NCI-H128 (cell line): ENCODE results near the gene PPP1CB.
"Not testable (repeated sequence)": the region's sequence is repeated elsewhere in the genome, so short reads cannot be mapped to it uniquely, and the experiment has no call there.

Source experiments
- DNase-seq: peaks from one replicate; lab custom pipeline; 2025; ENCODE audit not compliant: unreplicated experiment; lab: John Stamatoyannopoulos, UW

The PPP1CB gene

DNA sequence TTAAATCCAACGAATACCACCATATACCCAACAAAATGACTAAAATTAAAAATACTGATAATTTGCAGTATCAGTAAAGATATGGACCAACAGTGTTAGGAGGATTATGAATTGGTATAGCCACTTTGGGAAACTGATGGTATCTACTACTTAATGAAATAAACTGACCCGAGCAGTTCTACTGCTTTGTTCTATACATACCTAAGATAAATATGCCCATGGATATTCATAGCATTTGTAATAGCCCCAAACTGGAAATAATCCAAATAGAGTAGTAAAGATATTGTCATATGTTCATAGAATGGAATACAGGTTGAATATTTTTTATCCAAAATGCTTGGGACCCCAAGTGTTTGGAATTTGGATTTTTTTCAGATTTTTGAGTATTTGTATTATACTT is 20.7 kb downstream of the PPP1CB start:
- no peak for DNase-seq

DNA sequence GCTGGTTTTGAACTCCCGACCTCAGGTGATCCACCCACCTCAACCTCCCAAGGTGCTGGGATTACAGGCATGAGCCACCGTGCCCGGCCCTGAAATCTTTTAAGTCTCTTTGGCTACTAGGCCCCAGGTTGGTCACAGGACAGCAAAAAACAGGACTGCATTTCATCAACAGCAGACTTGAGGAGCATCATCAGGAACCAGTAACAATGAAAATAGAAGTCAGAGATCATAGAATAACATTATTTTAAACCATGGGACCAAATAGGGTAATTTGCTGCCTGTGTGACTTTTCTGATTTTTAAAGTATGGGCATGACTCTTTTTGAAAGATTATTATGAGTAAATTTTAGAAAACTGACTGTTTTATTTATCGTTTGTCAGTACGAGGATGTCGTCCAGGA is 24.8 kb downstream of the PPP1CB start:
- no peak for DNase-seq

DNA sequence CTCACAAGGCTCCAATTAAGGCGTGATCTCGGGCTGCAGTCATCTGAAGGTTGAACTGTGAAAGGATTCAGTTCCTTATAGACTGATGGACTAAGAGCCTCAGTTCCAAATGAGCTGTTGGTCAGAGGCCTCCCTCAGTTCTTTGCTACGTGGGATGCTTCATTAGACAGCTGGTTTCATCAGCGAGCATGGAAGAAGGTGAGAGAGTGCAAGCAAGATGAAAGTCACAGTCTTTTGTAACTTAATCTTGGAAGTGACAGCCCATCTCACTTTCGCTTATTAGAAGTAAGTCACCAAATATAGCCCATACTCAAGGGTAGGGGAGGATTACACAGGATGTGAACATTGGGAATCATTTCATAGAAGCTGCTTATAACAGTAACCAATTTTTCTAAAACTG is 26.8 kb downstream of the PPP1CB start:
- DNase-seq: no peak

DNA sequence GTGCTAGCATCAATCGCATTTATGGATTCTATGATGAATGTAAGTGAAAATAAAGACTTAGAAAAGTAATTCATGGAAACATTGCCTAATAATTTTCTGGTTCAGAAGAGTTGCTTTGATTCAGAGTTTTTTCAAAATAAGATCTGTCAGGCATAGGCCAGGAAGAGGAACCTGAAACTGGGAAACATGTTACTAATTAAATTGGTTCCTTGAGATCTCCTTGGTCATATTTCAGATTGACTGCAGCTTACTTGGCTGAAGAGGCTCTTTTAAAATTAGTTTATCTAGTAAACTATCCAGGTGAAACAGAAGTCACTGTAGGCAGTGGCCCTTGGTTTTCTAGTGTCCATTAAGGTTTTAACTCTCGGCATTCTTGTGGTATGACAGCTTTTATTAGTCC is 27.4 kb downstream of the PPP1CB start:
- no peak for DNase-seq

DNA sequence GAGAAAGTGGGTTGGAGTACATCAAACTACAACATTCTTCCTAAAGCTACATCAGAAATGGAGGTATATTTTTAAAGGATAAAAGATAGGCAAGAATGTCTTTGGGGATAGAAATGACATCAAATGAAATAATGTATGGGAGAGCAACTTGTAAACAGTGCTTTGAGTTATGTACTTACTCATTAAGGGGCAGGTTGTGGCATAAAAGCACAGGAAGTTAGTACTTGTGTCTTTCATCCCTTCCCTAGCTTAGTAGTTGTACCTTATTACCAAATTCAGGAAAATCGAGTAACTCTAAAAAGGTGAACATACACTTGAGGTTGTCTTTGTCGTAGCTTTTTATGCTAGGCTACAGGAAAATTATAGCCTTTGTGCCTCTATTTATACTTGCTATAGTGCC is 28.9 kb downstream of the PPP1CB start:
- DNase-seq: no peak

DNA sequence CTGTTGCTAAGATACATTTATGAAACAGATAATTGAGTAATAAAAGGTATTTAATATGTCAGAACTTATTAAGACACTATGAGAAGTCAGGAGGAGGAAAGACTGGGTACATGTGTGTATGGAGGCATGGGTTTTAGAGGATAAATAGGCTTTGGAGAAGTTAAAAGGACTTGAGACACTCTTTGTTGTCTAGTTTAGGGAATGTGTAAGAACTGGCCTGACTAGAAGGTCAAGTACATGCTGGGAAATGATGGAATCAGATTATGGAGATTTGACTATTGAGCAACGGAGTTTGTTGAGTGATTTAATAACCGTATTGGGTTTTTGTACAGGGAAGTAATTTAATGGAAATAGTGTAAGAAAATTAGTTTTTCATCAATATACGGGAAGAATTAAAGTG is 30.8 kb downstream of the PPP1CB start:
- no peak for DNase-seq

DNA sequence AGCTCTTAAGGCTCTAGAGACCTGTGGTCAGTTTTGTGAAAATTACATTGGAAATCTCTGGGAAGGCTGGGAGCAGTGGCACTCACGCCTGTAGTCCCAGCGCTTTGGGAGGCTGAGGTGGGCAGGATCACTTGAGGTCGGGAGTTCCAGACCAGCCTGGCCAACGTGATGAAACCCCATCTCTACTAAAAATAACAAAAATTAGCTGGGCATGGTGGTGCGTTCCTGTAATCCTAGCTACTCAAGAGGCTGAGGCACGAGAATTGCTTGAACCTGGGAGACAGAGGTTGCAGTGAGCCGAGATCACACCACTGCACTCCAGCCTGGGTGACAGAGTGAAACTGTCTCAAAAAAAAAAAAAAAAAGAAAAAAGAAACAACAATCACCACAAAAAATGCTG is 32.9 kb downstream of the PPP1CB start:
- DNase-seq: not testable (repeated sequence)

DNA sequence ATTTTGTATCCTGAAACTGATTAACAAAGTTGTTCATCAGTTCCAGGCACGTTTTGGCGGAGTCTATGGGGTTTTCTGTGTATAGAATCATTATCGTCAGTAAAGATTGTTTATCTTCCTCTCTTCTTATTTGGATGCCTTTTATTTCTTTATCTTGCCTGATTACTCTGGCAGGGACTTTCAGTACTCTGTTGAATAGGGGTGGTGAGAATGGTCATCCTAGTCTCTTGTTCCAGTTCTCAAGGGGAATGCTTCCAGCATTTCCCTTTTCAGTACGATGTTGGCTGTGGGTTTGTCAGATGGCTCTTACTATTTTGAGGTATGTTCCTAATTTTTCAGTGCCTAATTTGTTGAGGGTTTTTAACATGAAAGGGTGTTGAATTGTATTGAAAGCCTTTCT is 45.0 kb downstream of the PPP1CB start:
- DNase-seq: no peak

DNA sequence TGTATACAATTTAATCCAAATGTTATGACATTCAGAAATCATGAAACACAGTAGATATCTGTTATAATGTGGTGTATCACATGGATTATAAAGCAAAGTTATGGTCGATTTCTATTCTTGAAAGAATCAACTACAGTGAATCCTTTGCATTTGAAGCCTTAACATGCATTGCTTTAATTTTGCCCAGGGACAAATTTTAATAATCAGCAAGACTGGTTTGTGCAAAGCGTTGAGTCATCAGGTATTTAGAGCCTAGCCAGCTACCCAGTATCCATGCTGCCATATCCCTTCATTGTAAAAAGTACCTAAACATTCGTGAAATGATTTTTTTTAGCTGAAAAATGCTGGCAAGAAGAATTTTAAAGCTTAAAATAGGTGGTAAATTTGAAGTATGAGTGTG is 50.1 kb downstream of the PPP1CB start:
- no peak for DNase-seq

DNA sequence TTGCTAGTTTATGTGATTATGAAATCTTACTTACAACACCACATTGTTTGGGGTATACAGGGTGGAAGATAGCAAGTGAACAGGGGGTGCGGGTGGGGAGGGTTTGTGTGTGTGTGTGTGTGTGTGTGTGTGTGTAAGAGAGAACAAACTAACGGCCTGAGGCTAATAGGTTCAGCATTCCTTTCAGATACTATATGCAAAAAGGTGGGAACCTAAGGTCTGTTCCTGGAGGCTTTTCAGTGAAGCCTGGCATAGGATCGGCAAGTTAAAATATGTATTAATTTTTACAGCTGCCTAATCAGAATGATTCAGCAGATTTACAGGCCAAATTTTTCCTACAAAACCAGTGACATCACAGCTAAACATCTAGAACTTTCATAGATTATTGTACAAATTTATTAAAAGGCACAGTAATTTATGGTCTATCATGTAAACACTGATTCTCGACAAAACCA is 51.4 kb downstream of the PPP1CB start:
- DNase-seq: no peak

DNA sequence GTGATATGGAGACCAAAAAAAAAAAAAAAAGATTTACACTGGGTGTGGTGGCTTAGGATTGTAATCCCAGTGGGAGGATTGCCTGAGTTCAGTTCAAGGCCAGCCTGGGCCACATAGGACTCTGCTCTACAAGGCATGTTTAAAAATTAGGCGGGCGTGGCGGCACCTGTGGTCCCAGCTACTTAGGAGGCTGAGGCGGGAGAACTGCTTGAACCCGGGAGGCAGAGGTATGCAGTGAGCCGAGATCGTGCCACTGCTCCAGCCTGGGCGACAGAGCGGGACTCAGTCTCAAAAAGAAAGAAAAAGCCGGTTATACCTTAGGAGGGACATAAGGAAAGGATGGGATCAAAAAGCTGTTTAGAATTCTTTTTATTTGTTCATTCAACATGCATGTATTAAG is 58.3 kb downstream of the PPP1CB start:
- DNase-seq: no peak

DNA sequence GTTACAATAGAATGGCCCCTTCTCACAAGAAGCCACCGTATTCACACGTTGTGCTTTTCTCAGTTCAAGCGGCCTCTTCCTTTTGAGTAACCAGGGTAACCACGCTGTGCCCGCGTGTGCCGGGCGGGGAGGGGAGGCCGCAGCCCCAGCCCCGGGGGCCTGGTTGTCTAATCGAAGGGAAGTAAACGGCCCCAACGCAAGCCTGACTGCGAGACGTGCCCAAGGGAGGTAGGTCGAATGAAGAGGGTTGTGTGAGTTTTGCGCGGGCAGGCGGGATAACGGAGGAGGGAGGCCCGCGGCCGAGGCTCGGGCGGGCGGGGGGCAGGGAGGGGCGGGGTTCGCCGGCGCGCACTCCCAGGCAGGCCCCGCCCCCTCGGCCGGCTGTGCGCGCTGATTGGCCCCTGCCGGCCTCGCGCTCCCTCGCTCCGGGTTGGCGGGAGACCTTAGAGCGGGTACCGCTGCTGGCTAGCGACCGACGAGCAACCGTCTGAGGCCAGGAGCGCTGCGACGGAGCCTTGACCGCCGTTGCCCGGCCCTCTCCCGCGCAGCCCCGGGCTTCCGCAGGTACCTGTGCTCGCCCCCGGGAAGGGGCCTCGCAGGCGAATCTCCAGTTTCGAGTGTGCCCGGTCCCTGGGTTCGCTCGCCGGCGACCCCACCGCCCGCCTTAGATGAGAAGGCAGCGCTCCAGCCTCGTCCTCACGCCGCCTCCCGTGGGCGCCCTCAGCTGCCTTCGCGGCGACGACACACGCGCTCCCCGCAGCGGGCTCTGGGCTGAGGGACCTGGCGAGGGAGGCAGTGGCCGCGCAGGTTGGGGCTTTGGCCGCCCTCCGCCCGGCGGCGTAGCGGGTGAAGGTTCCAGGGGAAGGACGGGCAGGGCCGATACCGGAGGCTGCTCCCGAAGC is 59.0 kb downstream of the PPP1CB start, which contains the start of gene SPDYA:
Gene SPDYA (plus strand): TSS at position 451 of the 902 bp plus-strand sequence. CDS start 5,181 bp downstream, outside the sequence.
- DNase-seq: no peak

DNA sequence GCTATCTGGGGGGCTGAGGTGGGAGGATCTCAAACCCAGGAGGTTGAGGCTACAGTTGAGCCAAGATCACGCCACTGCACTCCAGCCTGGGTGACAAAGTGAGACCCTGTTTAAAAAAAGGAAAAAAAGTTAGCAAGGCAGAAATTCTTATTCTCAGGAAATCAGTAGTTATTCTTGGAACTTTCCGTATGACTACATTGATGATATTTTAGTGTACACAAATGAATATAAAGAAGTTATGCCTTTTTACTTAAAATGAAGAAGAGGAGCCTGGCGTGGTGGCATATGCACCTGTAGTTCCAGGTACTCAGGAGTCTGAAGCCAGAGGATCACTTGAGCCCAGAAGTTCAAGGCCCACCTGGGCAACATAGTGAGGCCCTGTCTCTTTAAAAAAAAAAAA is 66.4 kb downstream of the PPP1CB start:
- no peak for DNase-seq

DNA sequence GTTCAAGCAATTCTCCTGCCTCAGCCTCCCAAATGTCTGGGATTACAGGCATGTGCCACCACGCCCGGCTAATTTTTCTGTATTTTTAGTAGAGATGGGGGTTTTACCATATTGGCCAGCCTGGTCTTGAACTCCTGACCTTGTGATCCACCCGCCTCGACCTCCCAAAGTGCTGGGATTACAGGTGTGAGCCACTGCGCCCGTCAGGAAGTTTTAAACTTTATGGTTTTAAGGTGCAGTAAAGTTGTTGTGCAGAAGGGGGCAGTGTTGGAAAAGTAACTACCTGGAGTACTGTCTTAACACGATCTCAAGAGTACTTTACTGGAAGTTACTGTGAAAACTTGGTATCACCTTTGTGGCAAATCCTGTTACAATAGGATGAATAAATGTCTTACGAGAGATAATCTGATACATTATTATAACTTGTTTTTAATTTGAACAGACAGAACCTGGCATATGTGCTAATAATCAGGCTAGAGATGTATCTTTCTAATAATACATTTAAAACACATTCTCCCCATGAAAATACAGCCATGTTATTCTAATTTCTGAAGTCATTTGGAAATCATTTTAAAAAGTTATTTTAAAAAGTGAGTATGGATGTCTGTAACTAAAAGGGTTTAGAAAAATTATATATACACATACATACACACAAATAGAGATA is 69.8 kb downstream of the PPP1CB start:
- no peak for DNase-seq

DNA sequence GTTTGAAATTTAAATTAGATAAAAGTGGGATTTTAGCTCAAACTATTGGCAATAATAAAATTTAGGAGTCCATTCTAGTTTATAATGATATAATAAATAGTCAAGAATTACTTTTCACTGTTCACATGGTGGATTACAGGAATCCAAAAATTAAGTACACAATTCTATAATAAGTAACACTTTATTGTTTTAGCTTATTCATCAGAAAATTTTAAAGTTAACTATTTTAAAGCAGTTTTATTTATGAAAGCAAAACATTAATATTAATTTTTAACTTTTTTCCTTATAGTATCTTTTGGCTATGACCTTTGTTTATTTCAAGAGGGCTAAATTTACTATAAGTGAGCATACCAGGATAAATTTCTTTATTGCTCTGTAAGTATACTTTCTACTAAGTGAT is 70.4 kb downstream of the PPP1CB start:
- no peak for DNase-seq

DNA sequence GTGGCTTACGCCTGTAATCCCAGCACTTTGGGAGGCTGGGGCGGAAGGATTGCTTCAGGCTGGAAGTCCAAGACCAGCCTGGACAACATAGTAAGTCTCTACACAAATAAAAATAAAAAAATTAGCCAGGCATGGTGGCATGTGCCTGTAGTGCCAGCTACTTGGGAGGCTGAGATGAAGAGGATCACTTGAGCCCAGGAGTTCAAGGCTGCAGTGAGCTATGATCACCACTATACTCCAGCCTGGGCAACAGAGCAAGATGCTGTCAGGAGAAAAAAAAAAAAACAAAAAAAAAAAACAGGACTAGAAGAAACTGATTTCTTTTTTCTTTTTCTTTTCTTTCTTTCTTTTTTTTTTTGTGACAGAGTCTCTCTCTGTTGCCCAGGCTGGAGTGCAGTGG is 72.6 kb downstream of the PPP1CB start:
- DNase-seq: no peak

DNA sequence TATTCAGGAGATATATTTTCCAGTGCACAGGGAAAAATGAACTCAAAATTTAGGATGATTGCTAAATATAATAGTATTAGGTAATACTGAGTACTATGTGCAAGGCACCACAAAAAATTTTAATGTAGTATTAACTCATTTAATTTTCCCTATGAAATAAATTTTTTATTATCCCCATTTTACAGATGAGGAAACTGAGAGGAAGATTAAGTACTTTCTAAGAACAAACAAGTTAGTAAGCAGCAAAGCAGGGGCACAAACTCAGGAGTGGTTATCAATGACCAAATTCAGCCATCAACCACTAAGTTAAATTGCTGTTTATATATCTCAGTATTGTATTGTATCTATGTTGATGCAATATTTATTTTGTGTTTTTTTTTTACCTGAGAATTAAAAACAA is 73.2 kb downstream of the PPP1CB start:
- no peak for DNase-seq

DNA sequence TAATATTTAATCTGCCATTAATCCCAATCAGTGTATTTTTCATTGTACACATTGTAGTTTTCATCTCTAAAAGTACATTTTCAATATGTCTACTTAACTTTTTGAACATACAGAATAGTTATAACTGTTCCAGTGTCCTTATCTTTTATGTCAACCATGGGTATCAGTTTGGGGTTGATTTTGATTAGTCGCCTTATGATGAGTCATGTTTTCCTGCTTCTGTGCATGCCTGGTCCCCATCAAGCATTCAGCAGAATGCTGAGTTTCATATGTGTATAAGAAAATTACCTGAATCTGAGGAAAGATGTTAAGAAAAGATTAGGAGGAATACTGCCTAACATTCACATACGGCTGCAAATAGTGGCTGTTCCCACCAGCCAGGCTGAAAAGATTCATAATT is 76.8 kb downstream of the PPP1CB start:
- no peak for DNase-seq

DNA sequence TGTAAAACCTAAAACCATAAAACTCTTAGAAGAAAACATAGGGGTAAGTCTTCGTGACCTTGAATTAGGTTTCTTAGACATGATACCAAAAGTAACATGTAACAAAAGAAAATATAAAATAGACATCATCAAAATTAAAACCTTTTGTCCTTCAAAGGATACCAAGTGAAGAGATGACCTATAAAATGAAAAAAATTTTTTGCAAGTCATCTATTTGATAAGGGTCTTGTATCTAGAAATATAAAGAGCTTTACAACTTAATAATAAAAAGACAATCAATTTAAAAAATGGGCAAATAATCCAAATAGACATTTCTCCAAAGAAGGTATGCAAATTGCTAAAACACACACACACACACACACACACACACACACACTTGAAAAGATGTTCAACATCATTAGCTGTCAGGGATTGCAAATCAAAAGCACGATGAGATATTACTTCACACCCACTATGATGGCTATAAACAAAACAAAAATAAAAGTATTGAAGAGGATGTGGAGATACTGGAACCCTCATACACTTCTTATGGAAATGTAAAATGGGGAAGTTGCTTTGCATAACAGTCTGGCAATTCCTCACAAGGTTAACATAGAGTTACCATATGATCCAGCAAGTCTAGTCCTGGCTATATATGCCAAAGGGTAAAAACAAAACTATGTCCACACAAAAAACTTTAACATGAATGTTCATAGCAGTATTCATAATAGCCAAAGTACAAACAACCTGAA is 82.3 kb downstream of the PPP1CB start:
- DNase-seq: no peak

DNA sequence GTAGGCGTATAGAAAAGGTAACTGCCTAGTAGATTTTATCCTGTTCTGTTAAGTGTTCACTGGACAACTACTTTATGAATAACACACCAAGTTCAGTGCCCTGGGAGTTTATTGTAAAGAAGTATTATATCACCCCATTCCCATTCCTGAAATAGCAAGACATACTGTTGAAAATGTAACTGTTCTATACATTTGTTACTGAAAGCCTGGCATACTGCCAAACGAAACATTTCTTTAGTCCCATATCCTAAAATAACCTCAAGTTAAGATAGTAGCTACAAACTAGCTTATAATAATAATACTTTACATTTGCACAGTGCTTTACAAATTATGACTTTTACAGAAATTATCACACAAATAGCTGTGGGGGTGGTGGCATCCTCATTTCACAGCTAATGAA is 84.2 kb downstream of the PPP1CB start:
- no peak for DNase-seq

DNA sequence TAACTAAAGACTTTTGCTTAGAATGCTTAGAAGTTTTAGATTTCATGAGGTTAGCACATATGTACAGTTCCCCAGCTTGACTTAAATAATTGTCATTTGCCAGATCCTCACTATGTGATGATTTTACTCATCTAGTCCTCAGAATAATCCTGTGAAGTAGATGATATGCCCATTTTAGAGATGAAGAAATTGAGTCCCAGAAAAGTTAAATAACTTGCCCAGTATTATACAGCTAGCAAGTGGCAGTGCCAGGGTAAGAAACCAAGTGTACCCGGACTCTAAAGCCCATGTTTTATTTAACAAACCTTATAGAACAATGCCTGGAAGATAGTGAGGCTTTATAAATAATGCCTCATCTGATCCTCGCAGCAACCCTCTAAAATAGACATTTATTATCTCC is 87.3 kb downstream of the PPP1CB start:
- no peak for DNase-seq

DNA sequence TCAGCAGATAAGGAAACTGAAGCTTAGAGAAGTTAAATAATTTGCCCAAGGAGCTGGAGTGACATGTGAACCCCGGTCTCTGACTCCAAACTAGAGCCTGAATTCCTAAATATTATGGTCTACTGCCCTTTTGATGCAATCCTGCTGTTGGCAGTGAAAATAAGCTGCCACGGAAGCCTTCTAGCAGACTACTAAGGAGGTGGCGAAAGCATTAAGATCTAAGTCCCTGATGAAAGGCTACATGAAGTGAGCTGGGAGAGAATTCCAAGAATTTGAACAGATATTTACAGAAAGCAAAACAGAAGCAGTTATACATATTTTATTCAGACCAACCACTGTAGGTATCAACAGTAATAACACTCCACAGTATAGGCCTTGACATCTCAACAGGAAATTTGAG is 90.4 kb downstream of the PPP1CB start:
- no peak for DNase-seq
